GM19467 (cell line): ENCODE data around the gene SDE2.
"Not testable (repeated sequence)": the region's sequence is repeated elsewhere in the genome, so short reads cannot be mapped to it uniquely, and the experiment has no call there.

Experiments
- ATAC-seq: cut with Tn5 transposase; IDR thresholded peaks from one replicate; pipeline ENCODE4 v1.9.1; 2021; ENCODE audit warnings: mild to moderate bottlenecking, moderate library complexity; ENCODE audit not compliant: unreplicated experiment

The SDE2 gene

GRCh38 chr1:225979421-225979820 lies 19.7 kb downstream of the SDE2 start:
- ATAC-seq, result no peak

- ATAC-seq, result no peak
These were observed 21.0 kb downstream of the SDE2 start for GRCh38 chr1:225977937-225978748.

GRCh38 chr1:225975146-225975545 lies 24.0 kb downstream of the SDE2 start:
- not testable (repeated sequence) for ATAC-seq

- no peak for ATAC-seq
These were observed 24.7 kb downstream of the SDE2 start for GRCh38 chr1:225974454-225974853.

GRCh38 chr1:225973158-225973557 lies 26.0 kb downstream of the SDE2 start:
- no peak for ATAC-seq

GRCh38 chr1:225972344-225973152 lies 26.6 kb downstream of the SDE2 start:
- no peak for ATAC-seq

GRCh38 chr1:225970592-225971157 lies 28.5 kb downstream of the SDE2 start:
- not testable (repeated sequence) for ATAC-seq

GRCh38 chr1:225969751-225970150 lies 29.4 kb downstream of the SDE2 start:
- not testable (repeated sequence) for ATAC-seq

GRCh38 chr1:225965231-225965630 lies 33.9 kb downstream of the SDE2 start:
- no peak for ATAC-seq

GRCh38 chr1:225963735-225964530 lies 35.2 kb downstream of the SDE2 start:
- ATAC-seq, result no peak

- no peak for ATAC-seq
These were observed 36.6 kb downstream of the SDE2 start for GRCh38 chr1:225962440-225962975.

GRCh38 chr1:225961659-225962439 lies 37.3 kb downstream of the SDE2 start:
- ATAC-seq, result no peak

GRCh38 chr1:225958041-225958440 lies 41.1 kb downstream of the SDE2 start:
- no peak for ATAC-seq

GRCh38 chr1:225954753-225955152 lies 44.4 kb downstream of the SDE2 start:
- no peak for ATAC-seq

GRCh38 chr1:225953315-225953714 lies 45.8 kb downstream of the SDE2 start:
- ATAC-seq, result no peak

- no peak for ATAC-seq
These were observed 48.1 kb downstream of the SDE2 start for GRCh38 chr1:225950905-225951497.

GRCh38 chr1:225949041-225949440 lies 50.1 kb downstream of the SDE2 start:
- no peak for ATAC-seq

GRCh38 chr1:225946803-225947202 lies 52.3 kb downstream of the SDE2 start:
- no peak for ATAC-seq

- no peak for ATAC-seq
These were observed 53.0 kb downstream of the SDE2 start for GRCh38 chr1:225946082-225946620.
